DOHH2 (cell line): ENCODE results near the gene ZNF605.

Experiments used
- H3F3A ChIP-seq: fragments of 200-600 bp; sonication (generic), shearing (Covaris generic); 2 replicates; pipeline ENCODE4 v1.6.0; 2016; ENCODE audit warnings: antibody characterized with exemption, mild to moderate bottlenecking; ENCODE audit not compliant: control insufficient read depth, insufficient read depth
- H3K27ac ChIP-seq: fragments of 200-600 bp; sonication (generic); 2 replicates; pipeline ENCODE4 v1.5.1; 2014; ENCODE audit warnings: low read depth, mild to moderate bottlenecking, low read length, moderate library complexity
- H3K27me3 ChIP-seq: fragments of 200-600 bp; sonication (generic); 2 replicates; pipeline ENCODE4 v1.6.1; 2014; ENCODE audit warnings: mild to moderate bottlenecking, low read length, mixed read lengths; ENCODE audit not compliant: control insufficient read depth
- H3K36me3 ChIP-seq: fragments of 200-600 bp; sonication (generic); 2 replicates; pipeline ENCODE4 v1.6.1; 2014; ENCODE audit warnings: mild to moderate bottlenecking, low read length, moderate library complexity, mixed read lengths; ENCODE audit not compliant: control insufficient read depth
- H3K4me1 ChIP-seq: fragments of 200-600 bp; sonication (generic); 2 replicates; pipeline ENCODE4 v1.6.1; 2014; ENCODE audit warnings: mild to moderate bottlenecking, low read length, mixed read lengths; ENCODE audit not compliant: control insufficient read depth
- H3K4me2 ChIP-seq: fragments of 200-600 bp; sonication (generic); 2 replicates; pipeline ENCODE4 v1.6.0; 2014; ENCODE audit warnings: mild to moderate bottlenecking, low read length, moderate library complexity
- H3K4me3 ChIP-seq: fragments of 200-600 bp; sonication (generic); 2 replicates; pipeline ENCODE4 v1.5.1; 2014; ENCODE audit warnings: mild to moderate bottlenecking, low read length, mixed read lengths
- H3K79me2 ChIP-seq: fragments of 200-600 bp; sonication (generic); 2 replicates; pipeline ENCODE4 v1.6.1; 2014; ENCODE audit warnings: mild to moderate bottlenecking, low read length, mixed read lengths; ENCODE audit not compliant: control insufficient read depth
- H3K9me2 ChIP-seq: fragments of 200-600 bp; sonication (generic); replicated peaks from 2 replicates; pipeline ENCODE4 v1.6.1; 2014; ENCODE audit warnings: mild to moderate bottlenecking, low read length, mixed read lengths; ENCODE audit not compliant: control insufficient read depth
- H3K9me3 ChIP-seq: fragments of 200-600 bp; sonication (generic); 2 replicates; pipeline ENCODE4 v1.6.1; 2014; ENCODE audit warnings: antibody characterized with exemption, low read length, mixed read lengths; ENCODE audit not compliant: control insufficient read depth, insufficient read depth
- H4K20me1 ChIP-seq: fragments of 200-600 bp; sonication (generic); 2 replicates; pipeline ENCODE4 v1.6.0; 2014; ENCODE audit warnings: low read depth, mild to moderate bottlenecking, antibody characterized with exemption, low read length, moderate library complexity; ENCODE audit not compliant: control insufficient read depth, insufficient read depth
- EZH2phosphoT487 ChIP-seq: fragments of 200-600 bp; sonication (generic); IDR thresholded peaks from 2 replicates; pipeline ENCODE4 v1.6.1; 2017; ENCODE audit warnings: borderline replicate concordance, mild to moderate bottlenecking, antibody characterized with exemption, low read length, moderate library complexity, mixed read lengths
- TF ChIP-seq, protein P1 (sequence below): fragments of 200-600 bp; sonication (generic); IDR thresholded peaks from one replicate; pipeline ENCODE4 v1.5.1; 2014; ENCODE audit warnings: antibody characterized with exemption, mild to moderate bottlenecking, low read depth, low read length; ENCODE audit not compliant: poor library complexity, severe bottlenecking

Gene ZNF605

DNA sequence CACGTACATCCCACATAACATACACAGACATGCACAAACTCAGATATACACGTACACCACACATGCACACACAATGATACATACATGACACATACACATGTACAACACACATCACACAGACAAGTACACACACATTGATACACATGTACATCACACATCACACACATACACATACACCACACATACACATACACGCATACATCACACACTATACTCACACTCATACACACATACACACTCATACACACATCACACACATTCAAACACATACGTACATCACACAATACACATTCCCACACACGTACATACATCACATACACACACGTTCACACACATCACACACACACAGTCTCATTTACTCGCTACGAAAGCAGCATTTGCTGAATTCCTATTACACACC, 4.5 kb downstream of the ZNF605 start:
- H4K20me1 ChIP-seq: no peaks in the 10 kb centered on the region
- H3K4me2 ChIP-seq: no peak overlapping the region
- no peaks in the 10 kb centered on the region for H3K27me3 ChIP-seq
- H3K79me2 ChIP-seq: peaks cover 10% of the 10 kb centered on the region
- no peak overlapping the region for H3K4me3 ChIP-seq
- H3K9me3 ChIP-seq: peaks cover 59% of the 10 kb centered on the region
- no peak overlapping the region for H3K27ac ChIP-seq
- H3K9me2 ChIP-seq: no peaks in the 10 kb centered on the region
- 0 out of 2 replicates have a peak, but pooled peaks cover 2% of the 10 kb centered on the region for H3F3A ChIP-seq
- TF ChIP-seq, protein P1, sequence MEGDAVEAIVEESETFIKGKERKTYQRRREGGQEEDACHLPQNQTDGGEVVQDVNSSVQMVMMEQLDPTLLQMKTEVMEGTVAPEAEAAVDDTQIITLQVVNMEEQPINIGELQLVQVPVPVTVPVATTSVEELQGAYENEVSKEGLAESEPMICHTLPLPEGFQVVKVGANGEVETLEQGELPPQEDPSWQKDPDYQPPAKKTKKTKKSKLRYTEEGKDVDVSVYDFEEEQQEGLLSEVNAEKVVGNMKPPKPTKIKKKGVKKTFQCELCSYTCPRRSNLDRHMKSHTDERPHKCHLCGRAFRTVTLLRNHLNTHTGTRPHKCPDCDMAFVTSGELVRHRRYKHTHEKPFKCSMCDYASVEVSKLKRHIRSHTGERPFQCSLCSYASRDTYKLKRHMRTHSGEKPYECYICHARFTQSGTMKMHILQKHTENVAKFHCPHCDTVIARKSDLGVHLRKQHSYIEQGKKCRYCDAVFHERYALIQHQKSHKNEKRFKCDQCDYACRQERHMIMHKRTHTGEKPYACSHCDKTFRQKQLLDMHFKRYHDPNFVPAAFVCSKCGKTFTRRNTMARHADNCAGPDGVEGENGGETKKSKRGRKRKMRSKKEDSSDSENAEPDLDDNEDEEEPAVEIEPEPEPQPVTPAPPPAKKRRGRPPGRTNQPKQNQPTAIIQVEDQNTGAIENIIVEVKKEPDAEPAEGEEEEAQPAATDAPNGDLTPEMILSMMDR: no peak
- TF ChIP-seq EZH2phosphoT487: no peak
- no peaks in the 10 kb centered on the region; the same call in 1 of the 2 replicates for H3K36me3 ChIP-seq
- peaks cover 7% of the 10 kb centered on the region for H3K4me1 ChIP-seq

DNA sequence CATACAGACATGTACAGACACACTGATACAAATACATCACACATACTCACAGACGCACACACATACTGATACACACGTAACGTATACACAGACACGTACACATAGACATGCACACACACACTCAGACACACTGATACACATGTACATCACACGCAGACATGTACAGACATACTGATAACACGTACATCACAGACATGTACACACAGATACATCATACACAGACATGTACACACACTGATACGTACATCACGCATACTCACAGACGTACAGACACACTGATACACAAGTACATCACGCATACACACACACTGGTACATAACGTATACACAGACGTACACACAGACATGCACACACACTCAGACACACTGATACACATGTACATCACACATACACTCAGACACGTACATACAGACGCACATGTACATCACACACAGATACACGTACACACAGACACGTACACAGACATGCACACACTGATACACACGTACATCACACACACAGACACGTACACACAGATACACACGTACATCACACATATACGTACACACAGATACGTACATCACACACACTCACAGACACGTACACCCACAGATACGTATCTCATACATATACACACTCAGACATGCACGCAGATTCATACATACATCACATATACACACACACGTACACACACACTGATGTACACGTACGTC, 5.1 kb downstream of the ZNF605 start:
- Histone ChIP-seq H3K9me2 (no peaks in the 10 kb centered on the region), H3K27me3 (no peaks in the 10 kb centered on the region), H3K79me2 (peaks cover 10% of the 10 kb centered on the region), H3K4me1 (peaks cover 7% of the 10 kb centered on the region), H3K27ac (no peak overlapping the region), H4K20me1 (no peaks in the 10 kb centered on the region), H3K4me3 (no peak overlapping the region), H3K36me3 (no peaks in the 10 kb centered on the region; the same call in 1 of the 2 replicates), H3K9me3 (peaks cover 59% of the 10 kb centered on the region), H3K4me2 (no peak overlapping the region), H3F3A (0 out of 2 replicates have a peak, but pooled peaks cover 2% of the 10 kb centered on the region)
- TF ChIP-seq, protein P1: no peak
- TF ChIP-seq EZH2phosphoT487: no peak

DNA sequence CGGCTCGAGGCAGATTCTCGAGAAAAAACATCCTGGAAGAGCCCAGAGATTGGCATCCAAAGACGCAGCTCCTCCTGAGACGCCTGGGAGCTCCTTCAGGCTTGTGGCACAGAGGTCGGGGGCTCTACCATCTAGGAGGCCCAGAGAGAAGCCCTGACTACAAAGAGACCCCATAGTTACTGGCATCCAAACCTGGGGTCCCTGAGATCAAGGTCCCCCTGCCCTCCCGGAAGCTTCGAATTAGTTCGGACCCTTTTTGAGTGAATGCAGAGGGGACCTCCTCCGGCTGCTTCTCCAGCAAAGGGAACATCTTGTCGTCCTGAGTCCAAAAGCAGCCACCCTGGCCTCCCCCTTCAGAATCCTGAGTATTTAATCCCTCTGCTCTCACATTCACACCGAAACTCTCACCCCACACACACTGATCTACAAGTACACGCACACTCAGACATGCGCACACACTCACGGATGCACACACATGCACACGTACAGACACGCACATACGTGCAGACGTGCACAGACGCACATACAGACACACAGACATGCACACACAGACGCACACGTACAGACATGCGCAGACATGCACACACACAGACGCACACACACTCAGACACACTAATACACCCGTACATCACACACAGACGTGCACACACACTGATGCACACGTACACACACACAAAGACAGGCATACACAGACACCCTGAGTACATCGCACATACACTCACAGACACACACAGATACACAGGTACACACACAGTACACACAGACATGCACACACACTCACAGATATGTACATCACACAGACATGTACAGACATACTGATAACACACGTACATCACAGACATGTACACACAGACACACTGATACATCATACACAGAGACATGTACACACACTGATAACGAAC, 5.9 kb downstream of the ZNF605 start:
- Histone ChIP-seq H3K9me3 (peaks cover 61% of the 10 kb centered on the region), H3F3A (0 out of 2 replicates have a peak, but pooled peaks cover 2% of the 10 kb centered on the region), H3K27me3 (no peaks in the 10 kb centered on the region), H3K4me1 (peaks cover 2% of the 10 kb centered on the region), H3K27ac (no peak overlapping the region), H3K36me3 (peaks cover 5% of the 10 kb centered on the region; the same call in 1 of the 2 replicates), H3K4me2 (no peak overlapping the region), H3K9me2 (no peaks in the 10 kb centered on the region), H3K4me3 (no peak overlapping the region), H4K20me1 (no peaks in the 10 kb centered on the region), H3K79me2 (peaks cover 6% of the 10 kb centered on the region)
- TF ChIP-seq EZH2phosphoT487: no peak
- TF ChIP-seq, protein P1: no peak
